ENCODE results near the gene KCNK10.

DNA sequence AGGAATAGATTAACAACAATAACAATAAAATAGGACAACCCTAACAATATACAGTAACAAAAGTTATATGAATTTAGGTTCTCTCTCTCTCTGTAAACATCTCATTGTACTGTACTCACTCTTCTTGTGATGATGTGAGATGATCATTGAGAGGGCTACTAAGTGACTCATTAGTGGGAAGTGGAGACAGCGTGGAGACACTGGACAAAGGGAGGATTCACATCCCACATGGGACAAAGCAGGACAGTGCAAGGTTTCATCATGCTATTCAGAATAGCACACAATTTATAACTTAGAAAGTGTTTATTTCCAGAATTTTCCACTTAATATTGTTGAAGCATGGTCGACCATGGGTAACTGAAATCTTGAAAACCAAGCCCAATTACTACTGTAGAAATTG lies 36.4 kb upstream of the KCNK10 start:
- no peak for TF ChIP-seq ZNF768 (tag by site-specific recombination; IDR thresholded peaks at IDR 0.05)
- TF ChIP-seq BCL11B (tag by site-specific recombination; IDR thresholded peaks at IDR 0.05; ENCODE audit: low read depth) = no peak
- TF ChIP-seq ZNF560 (tag by site-specific recombination; IDR thresholded peaks at IDR 0.05; ENCODE audit: borderline replicate concordance) = no peak
- TF ChIP-seq, protein P1, sequence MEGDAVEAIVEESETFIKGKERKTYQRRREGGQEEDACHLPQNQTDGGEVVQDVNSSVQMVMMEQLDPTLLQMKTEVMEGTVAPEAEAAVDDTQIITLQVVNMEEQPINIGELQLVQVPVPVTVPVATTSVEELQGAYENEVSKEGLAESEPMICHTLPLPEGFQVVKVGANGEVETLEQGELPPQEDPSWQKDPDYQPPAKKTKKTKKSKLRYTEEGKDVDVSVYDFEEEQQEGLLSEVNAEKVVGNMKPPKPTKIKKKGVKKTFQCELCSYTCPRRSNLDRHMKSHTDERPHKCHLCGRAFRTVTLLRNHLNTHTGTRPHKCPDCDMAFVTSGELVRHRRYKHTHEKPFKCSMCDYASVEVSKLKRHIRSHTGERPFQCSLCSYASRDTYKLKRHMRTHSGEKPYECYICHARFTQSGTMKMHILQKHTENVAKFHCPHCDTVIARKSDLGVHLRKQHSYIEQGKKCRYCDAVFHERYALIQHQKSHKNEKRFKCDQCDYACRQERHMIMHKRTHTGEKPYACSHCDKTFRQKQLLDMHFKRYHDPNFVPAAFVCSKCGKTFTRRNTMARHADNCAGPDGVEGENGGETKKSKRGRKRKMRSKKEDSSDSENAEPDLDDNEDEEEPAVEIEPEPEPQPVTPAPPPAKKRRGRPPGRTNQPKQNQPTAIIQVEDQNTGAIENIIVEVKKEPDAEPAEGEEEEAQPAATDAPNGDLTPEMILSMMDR (tag by site-specific recombination; IDR thresholded peaks at IDR 0.05) = no peak
- no peak for TF ChIP-seq ZNF114 (tag by site-specific recombination; IDR thresholded peaks at IDR 0.05)
- no peak for TF ChIP-seq ZNF350 (tag by site-specific recombination; IDR thresholded peaks at IDR 0.05)

Measured in HEK293 (cell line).